ENCODE data around the gene SPAG17.

DNA sequence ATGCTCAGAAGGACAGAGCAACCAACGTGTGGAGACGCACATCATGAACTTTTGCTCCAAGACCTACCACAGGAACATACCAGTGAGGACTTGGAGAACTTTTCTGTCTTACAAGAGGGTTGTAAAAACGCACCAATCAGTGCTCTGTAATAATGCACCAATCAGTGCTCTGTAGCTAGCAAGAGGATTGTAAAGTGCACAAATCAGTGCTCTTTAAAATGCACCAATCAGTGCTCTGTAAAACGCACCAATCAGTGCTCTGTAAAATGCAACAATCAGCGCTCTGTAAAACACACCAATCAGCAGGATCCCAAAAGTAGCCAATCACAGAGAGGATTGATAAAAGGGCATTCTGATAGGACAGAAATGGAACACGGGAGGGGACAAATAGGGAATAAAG, 40.4 kb upstream of the SPAG17 start:
- TF ChIP-seq TAF1 (IDR thresholded peaks at IDR 0.05; ENCODE audit: low read depth) (no peak), YY1 (IDR thresholded peaks at IDR 0.05; ENCODE audit: low read depth) (no peak), EP300 (IDR thresholded peaks at IDR 0.05; ENCODE audit: borderline replicate concordance) (no peak), RAD21 (IDR thresholded peaks at IDR 0.05; ENCODE audit: low read depth) (no peak)
- TF ChIP-seq, protein P1, sequence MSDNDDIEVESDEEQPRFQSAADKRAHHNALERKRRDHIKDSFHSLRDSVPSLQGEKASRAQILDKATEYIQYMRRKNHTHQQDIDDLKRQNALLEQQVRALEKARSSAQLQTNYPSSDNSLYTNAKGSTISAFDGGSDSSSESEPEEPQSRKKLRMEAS (IDR thresholded peaks at IDR 0.05), result no peak

Data from Ishikawa (cell line).